ENCODE data around the gene TRMT1. TPM values are rescaled to one million over a fixed set of nuclear protein-coding genes. Genes with fewer than 3 reads are reported as not detected.
A peak's percentile ranks its signal among the peaks of the same experiment; 100 is the strongest.

The TRMT1 gene
- polyA plus RNA-seq, 1 experiment: 30.8 TPM

DNA sequence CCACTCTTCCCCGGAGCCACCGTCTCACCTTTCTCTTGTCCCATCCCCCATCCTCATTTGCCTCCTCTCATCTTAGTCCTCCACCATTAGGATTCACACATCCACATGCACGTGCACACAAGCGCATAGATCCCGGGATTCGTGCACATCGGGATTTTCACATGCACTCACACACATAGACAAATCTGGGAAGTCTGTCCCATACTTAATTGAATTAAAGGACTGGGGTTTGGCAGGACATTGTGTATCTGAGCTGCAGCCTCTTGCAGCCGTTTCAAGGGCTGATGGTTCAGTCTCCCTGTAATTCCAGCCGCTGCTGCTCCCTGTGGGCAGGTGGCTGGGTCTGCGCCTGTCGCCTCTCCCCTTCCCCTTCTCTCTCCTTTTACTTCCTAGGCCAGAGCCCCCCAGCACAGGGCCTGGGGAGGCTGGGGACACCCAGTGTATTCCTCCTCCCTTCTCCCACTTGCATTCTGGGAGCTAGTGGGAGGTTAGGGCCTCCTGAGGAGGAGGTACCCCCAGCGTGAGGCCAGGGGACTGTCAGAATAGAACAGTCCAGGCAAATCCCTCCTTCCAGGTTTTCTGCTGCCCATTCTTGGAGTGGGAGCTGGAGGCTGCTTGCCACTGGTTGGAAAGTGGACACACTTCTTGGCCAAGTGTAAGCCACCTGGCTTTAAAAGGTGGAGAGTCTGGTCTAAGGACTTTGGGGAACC, 57.4 kb downstream of the TRMT1 start:
- Histone ChIP-seq H3K36me3 (ENCODE audit: control insufficient read depth, insufficient read depth, low read length) (peaks cover 5% of the 10 kb centered on the region; the same call in 1 of the 2 replicates), H3K27me3 (ENCODE audit: control insufficient read depth, insufficient read depth, low read length) (no peaks in the 10 kb centered on the region), H3K4me3 (ENCODE audit: low read depth, low read length) (no peak overlapping the region)
- ChIA-PET POLR2A (interaction anchor here (0.6 to 1.3 kb wide), 2 partner anchors 36 to 94 kb away, joined by 4 to 5 read pairs; no protein-coding TSS in a partner anchor), CTCF (interaction anchor here (0.9 to 13.8 kb wide), 9 partner anchors 8 to 79 kb away, joined by 3 to 358 read pairs (median 37); no protein-coding TSS in a partner anchor)
- DNase-seq (ENCODE audit: low read depth): no peak
- TF ChIP-seq, protein P1, sequence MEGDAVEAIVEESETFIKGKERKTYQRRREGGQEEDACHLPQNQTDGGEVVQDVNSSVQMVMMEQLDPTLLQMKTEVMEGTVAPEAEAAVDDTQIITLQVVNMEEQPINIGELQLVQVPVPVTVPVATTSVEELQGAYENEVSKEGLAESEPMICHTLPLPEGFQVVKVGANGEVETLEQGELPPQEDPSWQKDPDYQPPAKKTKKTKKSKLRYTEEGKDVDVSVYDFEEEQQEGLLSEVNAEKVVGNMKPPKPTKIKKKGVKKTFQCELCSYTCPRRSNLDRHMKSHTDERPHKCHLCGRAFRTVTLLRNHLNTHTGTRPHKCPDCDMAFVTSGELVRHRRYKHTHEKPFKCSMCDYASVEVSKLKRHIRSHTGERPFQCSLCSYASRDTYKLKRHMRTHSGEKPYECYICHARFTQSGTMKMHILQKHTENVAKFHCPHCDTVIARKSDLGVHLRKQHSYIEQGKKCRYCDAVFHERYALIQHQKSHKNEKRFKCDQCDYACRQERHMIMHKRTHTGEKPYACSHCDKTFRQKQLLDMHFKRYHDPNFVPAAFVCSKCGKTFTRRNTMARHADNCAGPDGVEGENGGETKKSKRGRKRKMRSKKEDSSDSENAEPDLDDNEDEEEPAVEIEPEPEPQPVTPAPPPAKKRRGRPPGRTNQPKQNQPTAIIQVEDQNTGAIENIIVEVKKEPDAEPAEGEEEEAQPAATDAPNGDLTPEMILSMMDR (IDR thresholded peaks at IDR 0.05; ENCODE audit: insufficient read depth, low read depth, low read length): no peak; the same call in 1 of the 2 replicates

DNA sequence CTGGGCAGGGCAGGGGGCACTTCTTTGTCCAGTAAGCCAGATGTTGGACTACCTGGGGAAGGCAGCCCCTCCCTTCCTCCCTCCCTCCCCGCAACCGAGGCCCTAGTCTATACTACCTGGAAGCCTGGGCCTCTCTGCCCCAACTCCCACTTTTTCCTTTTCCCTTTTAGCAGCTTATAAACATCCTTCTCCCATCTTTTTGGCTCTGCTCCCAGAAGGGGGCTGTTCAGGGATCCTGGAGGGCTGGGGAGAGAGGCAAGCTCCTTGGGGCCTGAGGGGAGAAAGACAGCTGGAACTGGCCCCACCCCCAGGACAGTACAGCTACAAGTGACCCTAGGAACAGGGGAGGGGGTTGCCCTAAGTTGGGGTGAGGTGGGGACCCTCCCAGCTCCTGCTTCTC, 58.8 kb downstream of the TRMT1 start:
- Histone ChIP-seq H3K4me3 (ENCODE audit: low read depth, low read length) (no peak overlapping the region), H3K36me3 (ENCODE audit: control insufficient read depth, insufficient read depth, low read length) (peaks cover 5% of the 10 kb centered on the region; the same call in 1 of the 2 replicates), H3K27me3 (ENCODE audit: control insufficient read depth, insufficient read depth, low read length) (no peaks in the 10 kb centered on the region)
- TF ChIP-seq, protein P1 (IDR thresholded peaks at IDR 0.05; ENCODE audit: insufficient read depth, low read depth, low read length): no peak
- no peak for DNase-seq (ENCODE audit: low read depth)
- ChIA-PET CTCF (interaction anchor here (0.8 to 13.8 kb wide), 8 partner anchors 8 to 77 kb away, joined by 3 to 358 read pairs (median 42); no protein-coding TSS in a partner anchor), POLR2A (interaction anchor here (0.6 to 1.3 kb wide), 3 partner anchors 27 to 98 kb away, joined by 3 to 5 read pairs (median 3); no protein-coding TSS in a partner anchor)

DNA sequence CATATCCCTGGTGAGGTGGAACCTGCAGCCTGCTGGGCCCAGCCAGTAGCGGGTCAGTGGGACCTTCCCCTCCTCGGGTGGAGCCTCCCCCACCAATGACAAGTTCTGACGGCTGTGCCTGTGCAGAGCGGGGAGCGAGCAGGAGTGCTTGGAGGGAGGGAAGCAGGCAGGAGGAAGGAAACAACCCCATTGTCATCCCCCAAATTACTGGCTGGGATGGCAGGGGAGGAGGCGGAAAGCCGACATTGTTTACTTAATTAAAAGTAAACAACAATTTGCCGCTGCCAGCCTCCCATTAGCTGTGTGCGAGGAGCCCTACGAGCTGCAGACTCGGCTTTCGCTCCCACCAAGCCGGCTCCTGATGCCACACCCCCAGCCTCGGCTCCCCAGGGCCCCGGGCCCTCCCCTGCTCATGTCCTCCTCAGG, 59.4 kb downstream of the TRMT1 start:
- H3K4me3 ChIP-seq (ENCODE audit: low read depth, low read length): no peak overlapping the region
- TF ChIP-seq, protein P1 (IDR thresholded peaks at IDR 0.05; ENCODE audit: insufficient read depth, low read depth, low read length): no peak

DNA sequence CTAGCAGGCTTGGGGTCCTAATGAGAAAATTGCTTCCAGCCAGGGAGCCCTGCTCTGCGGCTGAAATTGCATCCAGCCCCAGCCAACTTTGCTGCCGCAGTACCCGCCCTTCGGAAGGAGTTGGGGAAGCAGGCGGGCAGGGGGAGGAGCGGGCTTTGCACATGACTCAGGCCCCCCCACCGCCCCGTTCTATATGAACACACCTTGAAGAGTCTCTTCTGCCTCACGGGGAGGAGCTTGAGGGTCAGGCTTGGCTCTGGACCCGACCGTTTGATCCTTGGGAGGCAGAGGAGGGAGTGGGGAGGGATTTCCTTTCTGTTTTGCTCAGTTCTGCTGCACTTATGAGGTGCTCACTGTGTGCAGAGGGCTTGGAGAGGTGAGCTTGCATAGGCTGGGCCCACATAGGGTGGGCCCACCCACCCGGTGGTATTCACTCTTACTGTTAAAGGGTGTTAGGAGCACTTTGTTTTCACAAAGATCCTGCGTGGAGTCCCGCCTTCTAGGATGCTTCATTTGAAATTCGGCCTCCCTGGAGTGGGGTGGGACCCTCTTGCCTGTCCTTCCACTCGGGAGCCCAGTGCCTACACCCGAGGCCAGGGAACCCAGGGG, 60.4 kb downstream of the TRMT1 start:
- TF ChIP-seq, protein P1 (IDR thresholded peaks at IDR 0.05; ENCODE audit: insufficient read depth, low read depth, low read length): no peak
- Histone ChIP-seq H3K27me3 (ENCODE audit: control insufficient read depth, insufficient read depth, low read length) (no peaks in the 10 kb centered on the region), H3K36me3 (ENCODE audit: control insufficient read depth, insufficient read depth, low read length) (peaks cover 3% of the 10 kb centered on the region; the same call in 1 of the 2 replicates), H3K4me3 (ENCODE audit: low read depth, low read length) (peak overlapping the region; percentile 17)
- POLR2A ChIA-PET: no interaction called here
- CTCF ChIA-PET: interaction anchor here (1.5 to 13.8 kb wide), 8 partner anchors 12 to 96 kb away, joined by 3 to 358 read pairs (median 10); no protein-coding TSS in a partner anchor
- DNase-seq (ENCODE audit: low read depth): no peak

More for the DNA sequence above, 59.4 kb downstream of the TRMT1 start:
- CTCF ChIA-PET: interaction anchor here (0.8 to 13.8 kb wide), 7 partner anchors 9 to 77 kb away, joined by 3 to 358 read pairs (median 37); no protein-coding TSS in a partner anchor
- Histone ChIP-seq H3K27me3 (ENCODE audit: control insufficient read depth, insufficient read depth, low read length) (no peaks in the 10 kb centered on the region), H3K36me3 (ENCODE audit: control insufficient read depth, insufficient read depth, low read length) (peaks cover 6% of the 10 kb centered on the region; the same call in 1 of the 2 replicates)
- POLR2A ChIA-PET: interaction anchor here (0.6 to 1.1 kb wide), 2 partner anchors 28 to 98 kb away, joined by 3 read pairs; no protein-coding TSS in a partner anchor
- DNase-seq (ENCODE audit: low read depth): no peak

All from BJ (cell line).